Fibroblast of skin of right quadriceps (primary cell): Measurements from ENCODE around the gene RIC1.
"Not testable (repeated sequence)": the region's sequence is repeated elsewhere in the genome, so short reads cannot be mapped to it uniquely, and the experiment has no call there.

Experiments used
- DNase-seq: peaks from one replicate; pipeline ENCODE4 v3.0.0-alpha.2; 2013

The RIC1 gene

GRCh38 chr9:5671711-5672353 is 42.9 kb downstream of the RIC1 start:
- DNase-seq, result peak; percentile 11

- DNase-seq, result not testable (repeated sequence)
Measured at GRCh38 chr9:5675046-5675445, 46.1 kb downstream of the RIC1 start.

GRCh38 chr9:5683591-5683990 is 54.7 kb downstream of the RIC1 start:
- DNase-seq, result not testable (repeated sequence)

- no peak for DNase-seq
Measured at GRCh38 chr9:5684101-5684500, 55.2 kb downstream of the RIC1 start.

- DNase-seq, result peak; percentile 5
Measured at GRCh38 chr9:5688109-5688508, 59.2 kb downstream of the RIC1 start.

- no peak for DNase-seq
Measured at GRCh38 chr9:5690278-5690677, 61.4 kb downstream of the RIC1 start.

GRCh38 chr9:5695860-5696259 is 67.0 kb downstream of the RIC1 start:
- DNase-seq, result no peak

- no peak for DNase-seq
Measured at GRCh38 chr9:5696884-5697283, 68.0 kb downstream of the RIC1 start.

- no peak for DNase-seq
Measured at GRCh38 chr9:5698004-5698403, 69.1 kb downstream of the RIC1 start.

- DNase-seq, result no peak
Measured at GRCh38 chr9:5698810-5699556, 70.1 kb downstream of the RIC1 start.

GRCh38 chr9:5708414-5708813 is 79.5 kb downstream of the RIC1 start:
- no peak for DNase-seq

- DNase-seq, result peak; percentile 22
Measured at GRCh38 chr9:5712651-5713390, 83.9 kb downstream of the RIC1 start.

GRCh38 chr9:5714501-5715401 is 85.8 kb downstream of the RIC1 start:
- peak; percentile 17 for DNase-seq

GRCh38 chr9:5715548-5716127 is 86.7 kb downstream of the RIC1 start:
- DNase-seq, result no peak

GRCh38 chr9:5717434-5717833 is 88.5 kb downstream of the RIC1 start:
- not testable (repeated sequence) for DNase-seq

- DNase-seq, result peak; percentile 66
Measured at GRCh38 chr9:5718296-5719032, 89.6 kb downstream of the RIC1 start.

- DNase-seq, result peak; percentile 57
Measured at GRCh38 chr9:5719100-5719926, 90.4 kb downstream of the RIC1 start.

GRCh38 chr9:5720151-5720550 is 91.2 kb downstream of the RIC1 start:
- DNase-seq, result no peak

- DNase-seq, result no peak
Measured at GRCh38 chr9:5721279-5722087, 92.6 kb downstream of the RIC1 start.

GRCh38 chr9:5722679-5723078 is 93.8 kb downstream of the RIC1 start:
- DNase-seq, result not testable (repeated sequence)
